ENCODE measurements around the gene SEPSECS. TPM values are rescaled to one million over a fixed set of nuclear protein-coding genes. Genes with fewer than 3 reads are reported as not detected.

The SEPSECS gene
- total RNA-seq, 2 donors from 2014 or later, result 13.1 to 16.3 TPM

- H3K27me3 ChIP-seq, result no peaks in the 10 kb centered on the region
- H3K9ac ChIP-seq (ENCODE audit: low read depth in 2 of 2, low read length in 2 of 2), result no peak overlapping the region
- H3K4me1 ChIP-seq, result no peaks in the 10 kb centered on the region
- H3K27ac ChIP-seq, result no peak overlapping the region
- no peak for TF ChIP-seq CTCF (IDR thresholded peaks at IDR 0.05)
- DNase-seq, result no peak
- no peaks in the 10 kb centered on the region for H3K9me3 ChIP-seq
- H3K4me3 ChIP-seq, result no peak overlapping the region
- intact Hi-C loops (cut with DNase I), result no loop called here
- H3K36me3 ChIP-seq, result no peaks in the 10 kb centered on the region
Observed at GRCh38 chr4:25117274-25117673, 43.0 kb downstream of the SEPSECS start.

- H3K27ac ChIP-seq, result no peak overlapping the region
- no peak for DNase-seq
- H3K9me3 ChIP-seq, result no peaks in the 10 kb centered on the region
- no peaks in the 10 kb centered on the region for H3K27me3 ChIP-seq
- H3K4me1 ChIP-seq, result no peaks in the 10 kb centered on the region
- H3K4me3 ChIP-seq, result no peak overlapping the region
- H3K9ac ChIP-seq (ENCODE audit: low read depth in 2 of 2, low read length in 2 of 2), result no peak overlapping the region
- no peak for TF ChIP-seq CTCF (IDR thresholded peaks at IDR 0.05)
- intact Hi-C loops (cut with DNase I), result no loop called here
- H3K36me3 ChIP-seq, result no peaks in the 10 kb centered on the region
Observed at GRCh38 chr4:25113915-25114904, 46.0 kb downstream of the SEPSECS start.

GRCh38 chr4:25112995-25113380 is 47.3 kb downstream of the SEPSECS start:
- TF ChIP-seq CTCF (IDR thresholded peaks at IDR 0.05), result no peak
- H3K27ac ChIP-seq, result no peak overlapping the region
- no peaks in the 10 kb centered on the region for H3K27me3 ChIP-seq
- no peak overlapping the region for H3K4me3 ChIP-seq
- H3K9ac ChIP-seq (ENCODE audit: low read depth in 2 of 2, low read length in 2 of 2), result no peak overlapping the region
- intact Hi-C loops (cut with DNase I), result no loop called here
- no peaks in the 10 kb centered on the region for H3K36me3 ChIP-seq
- H3K9me3 ChIP-seq, result no peaks in the 10 kb centered on the region
- H3K4me1 ChIP-seq, result no peaks in the 10 kb centered on the region
- no peak for DNase-seq

GRCh38 chr4:25112366-25112994 is 47.8 kb downstream of the SEPSECS start:
- DNase-seq, result no peak
- Histone ChIP-seq H3K36me3 (no peaks in the 10 kb centered on the region), H3K4me3 (no peak overlapping the region), H3K9me3 (no peaks in the 10 kb centered on the region), H3K27ac (no peak overlapping the region), H3K9ac (ENCODE audit: low read depth in 2 of 2, low read length in 2 of 2) (no peak overlapping the region), H3K4me1 (no peaks in the 10 kb centered on the region), H3K27me3 (no peaks in the 10 kb centered on the region)
- intact Hi-C loops (cut with DNase I), result no loop called here
- no peak for TF ChIP-seq CTCF (IDR thresholded peaks at IDR 0.05)

GRCh38 chr4:25111648-25112196 is 48.5 kb downstream of the SEPSECS start:
- Histone ChIP-seq H3K9ac (ENCODE audit: low read depth in 2 of 2, low read length in 2 of 2) (no peak overlapping the region), H3K27ac (no peak overlapping the region), H3K9me3 (no peaks in the 10 kb centered on the region), H3K4me1 (no peaks in the 10 kb centered on the region), H3K4me3 (no peak overlapping the region), H3K27me3 (no peaks in the 10 kb centered on the region), H3K36me3 (no peaks in the 10 kb centered on the region)
- DNase-seq, result no peak
- no peak for TF ChIP-seq CTCF (IDR thresholded peaks at IDR 0.05)
- intact Hi-C loops (cut with DNase I), result no loop called here

All from colonic mucosa (tissue), 4 donors.